AG09309 (cell line): ENCODE data around the gene DOCK2.

Experiments used
- DNase-seq: peaks from one replicate; pipeline ENCODE4 v3.0.0-alpha.2; 2010; ENCODE audit warnings: low read depth
- H3K4me3 ChIP-seq: 2 replicates; pipeline ENCODE4 v1.5.1; 2011; ENCODE audit warnings: mild to moderate bottlenecking, low read depth, low read length, moderate library complexity; ENCODE audit not compliant: control insufficient read depth
- TF ChIP-seq, protein P1 (sequence below): IDR thresholded peaks from 2 replicates; pipeline ENCODE4 v1.5.1; 2011; ENCODE audit warnings: mild to moderate bottlenecking, low read depth, low read length, inconsistent platforms; ENCODE audit not compliant: insufficient read depth, control insufficient read depth; ENCODE audit errors: missing control alignments

DOCK2 gene

GRCh38 chr5:169648725-169649310 is 11.7 kb downstream of the DOCK2 start:
- TF ChIP-seq, protein P1, sequence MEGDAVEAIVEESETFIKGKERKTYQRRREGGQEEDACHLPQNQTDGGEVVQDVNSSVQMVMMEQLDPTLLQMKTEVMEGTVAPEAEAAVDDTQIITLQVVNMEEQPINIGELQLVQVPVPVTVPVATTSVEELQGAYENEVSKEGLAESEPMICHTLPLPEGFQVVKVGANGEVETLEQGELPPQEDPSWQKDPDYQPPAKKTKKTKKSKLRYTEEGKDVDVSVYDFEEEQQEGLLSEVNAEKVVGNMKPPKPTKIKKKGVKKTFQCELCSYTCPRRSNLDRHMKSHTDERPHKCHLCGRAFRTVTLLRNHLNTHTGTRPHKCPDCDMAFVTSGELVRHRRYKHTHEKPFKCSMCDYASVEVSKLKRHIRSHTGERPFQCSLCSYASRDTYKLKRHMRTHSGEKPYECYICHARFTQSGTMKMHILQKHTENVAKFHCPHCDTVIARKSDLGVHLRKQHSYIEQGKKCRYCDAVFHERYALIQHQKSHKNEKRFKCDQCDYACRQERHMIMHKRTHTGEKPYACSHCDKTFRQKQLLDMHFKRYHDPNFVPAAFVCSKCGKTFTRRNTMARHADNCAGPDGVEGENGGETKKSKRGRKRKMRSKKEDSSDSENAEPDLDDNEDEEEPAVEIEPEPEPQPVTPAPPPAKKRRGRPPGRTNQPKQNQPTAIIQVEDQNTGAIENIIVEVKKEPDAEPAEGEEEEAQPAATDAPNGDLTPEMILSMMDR: no peak
- H3K4me3 ChIP-seq: no peak overlapping the region
- no peak for DNase-seq

GRCh38 chr5:169649486-169649885 is 12.4 kb downstream of the DOCK2 start:
- TF ChIP-seq, protein P1: no peak
- DNase-seq: no peak
- no peak overlapping the region for H3K4me3 ChIP-seq

DNA sequence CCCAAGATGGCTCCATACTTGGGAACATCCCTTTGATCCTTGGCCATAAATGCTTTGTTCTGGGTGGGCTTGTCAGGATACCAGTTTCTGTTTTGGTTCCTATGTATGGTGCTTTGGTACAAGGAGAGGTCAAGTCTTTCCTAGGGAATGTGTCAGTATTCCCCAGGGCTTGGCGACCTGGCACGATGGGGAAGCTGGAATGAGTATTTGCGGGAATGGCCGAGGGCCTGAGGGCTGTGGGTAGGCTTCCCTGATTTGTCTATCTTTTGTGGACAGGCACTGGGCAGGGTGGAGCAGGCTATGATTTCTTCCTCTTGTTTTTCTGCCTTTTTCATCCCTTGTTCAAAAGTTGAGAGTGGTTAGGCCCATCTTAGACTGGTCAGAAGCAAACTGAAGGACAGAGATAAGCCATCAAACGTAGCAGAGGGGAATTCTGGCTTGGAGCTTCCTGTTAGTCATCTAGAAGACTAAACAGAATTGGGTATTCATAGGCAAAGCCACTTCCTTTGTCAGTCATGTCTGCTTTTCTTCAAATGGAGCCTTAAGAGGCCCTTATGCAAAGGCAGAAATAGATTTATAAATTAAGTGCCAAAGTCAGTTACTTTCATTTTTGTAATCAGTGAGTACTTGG is 13.7 kb downstream of the DOCK2 start:
- DNase-seq: peak; percentile 39
- TF ChIP-seq, protein P1: no peak
- no peak overlapping the region for H3K4me3 ChIP-seq

GRCh38 chr5:169651526-169651925 is 14.5 kb downstream of the DOCK2 start:
- no peak overlapping the region for H3K4me3 ChIP-seq
- no peak for DNase-seq
- TF ChIP-seq, protein P1: no peak

GRCh38 chr5:169652057-169652456 is 15.0 kb downstream of the DOCK2 start:
- TF ChIP-seq, protein P1: no peak
- no peak for DNase-seq
- no peak overlapping the region for H3K4me3 ChIP-seq

- no peak for DNase-seq
- H3K4me3 ChIP-seq: no peak overlapping the region
- TF ChIP-seq, protein P1: no peak
Observed at GRCh38 chr5:169653091-169653490, 16.0 kb downstream of the DOCK2 start.
